Measurements from ENCODE around the gene ABHD16A. TPM values are rescaled to one million over a fixed set of nuclear protein-coding genes. Genes with fewer than 3 reads are reported as not detected.

ABHD16A gene
- total and polyA plus RNA-seq, 2 of the 13 experiments (the other 11 are each of a cell fraction or from before 2014, with no cell fraction given): 43.5 to 45.4 TPM

- TF ChIP-seq ATF7 (IDR thresholded peaks at IDR 0.05) (no peak), ATF7 (CRISPR knock-in tag; IDR thresholded peaks at IDR 0.05) (peak; percentile 76; the same call in 1 of the 2 replicates), UBTF (CRISPR knock-in tag; IDR thresholded peaks at IDR 0.05) (peak; percentile 60), HIC2 (CRISPR knock-in tag; IDR thresholded peaks at IDR 0.05; ENCODE audit: low read depth) (no peak), FOXP1 (IDR thresholded peaks at IDR 0.05) (no peak), FOXP1 (CRISPR knock-in tag; IDR thresholded peaks at IDR 0.05) (peak; percentile 74), TCF7L2 (IDR thresholded peaks at IDR 0.05; ENCODE audit: low read depth, low read length) (no peak), RFXAP (CRISPR knock-in tag; IDR thresholded peaks at IDR 0.05; ENCODE audit: borderline replicate concordance) (0 out of 2 replicates have a peak, but pooled peaks have one; percentile 72), ZNF501 (CRISPR knock-in tag; IDR thresholded peaks at IDR 0.05) (peak; percentile 90), HMGXB3 (CRISPR knock-in tag; IDR thresholded peaks at IDR 0.05; ENCODE audit: borderline replicate concordance) (peak; percentile 77; the same call in 1 of the 2 replicates), TFDP1 (CRISPR knock-in tag; IDR thresholded peaks at IDR 0.05; ENCODE audit: borderline replicate concordance) (0 out of 2 replicates have a peak, but pooled peaks have one; percentile 56), ZNF256 (CRISPR knock-in tag; conservative IDR thresholded peaks at IDR 0.05) (no peak), ATF4 (CRISPR knock-in tag; IDR thresholded peaks at IDR 0.05) (peak in 1 of 2 experiments; percentile 73; a peak in 1 of 4 replicates), RAD51 (IDR thresholded peaks at IDR 0.05; ENCODE audit: borderline replicate concordance) (no peak), RBM39 (IDR thresholded peaks at IDR 0.05; ENCODE audit: low read depth, low read length, poor library complexity, severe bottlenecking) (peak; percentile 76), ESRRA (CRISPR knock-in tag; IDR thresholded peaks at IDR 0.05; ENCODE audit: low read depth) (no peak; the same call in 1 of the 2 replicates)
Measured at GRCh38 chr6:31702819-31703716, at the start of gene ABHD16A (continued).
